Suprapubic skin (tissue), 3 donors: ENCODE data around the gene NCK2.

Experiments used
- CTCF ChIP-seq, 2 donors: fragments of 200-600 bp in 1 of 2; fragments of 450-650 bp in 1 of 2; sonication (generic) in 1 of 2; IDR thresholded peaks; one replicate each; pipeline ENCODE4 v1.5.1; 2016 to 2019; ENCODE audit warnings: antibody characterized with exemption in 2 of 2, mild to moderate bottlenecking in 1 of 2, moderate library complexity in 1 of 2
- POLR2AphosphoS5 ChIP-seq, 3 donors: sonication (generic); formaldehyde crosslinking; IDR thresholded peaks; one replicate each; pipeline ENCODE4 v1.6.1; 2017; ENCODE audit warnings: antibody characterized with exemption in 3 of 3

DNA sequence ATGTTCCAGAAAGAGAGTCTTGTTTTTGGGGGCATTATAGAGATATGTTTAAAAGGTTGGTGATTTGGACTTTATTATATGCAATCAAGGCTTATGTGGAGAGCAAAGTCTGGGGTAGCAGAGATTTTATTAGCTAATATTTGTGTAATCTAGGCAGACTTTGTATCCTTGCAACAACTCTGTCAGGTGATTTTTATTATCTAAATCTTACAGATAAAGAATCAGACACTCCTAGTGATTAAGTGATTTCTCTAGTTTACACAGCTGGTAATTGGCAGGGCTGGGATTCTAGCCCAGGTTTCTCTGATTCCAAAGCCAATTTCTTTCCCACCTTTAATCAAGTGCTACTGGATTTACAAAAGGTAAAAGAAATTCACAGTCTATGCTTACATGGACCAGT is 33.3 kb upstream of the NCK2 start:
- TF ChIP-seq CTCF (IDR thresholded peaks at IDR 0.05) = no peak
- no peak for TF ChIP-seq POLR2AphosphoS5 (IDR thresholded peaks at IDR 0.05)
